Measurements from ENCODE around the gene CD247.

CD247 gene

DNA sequence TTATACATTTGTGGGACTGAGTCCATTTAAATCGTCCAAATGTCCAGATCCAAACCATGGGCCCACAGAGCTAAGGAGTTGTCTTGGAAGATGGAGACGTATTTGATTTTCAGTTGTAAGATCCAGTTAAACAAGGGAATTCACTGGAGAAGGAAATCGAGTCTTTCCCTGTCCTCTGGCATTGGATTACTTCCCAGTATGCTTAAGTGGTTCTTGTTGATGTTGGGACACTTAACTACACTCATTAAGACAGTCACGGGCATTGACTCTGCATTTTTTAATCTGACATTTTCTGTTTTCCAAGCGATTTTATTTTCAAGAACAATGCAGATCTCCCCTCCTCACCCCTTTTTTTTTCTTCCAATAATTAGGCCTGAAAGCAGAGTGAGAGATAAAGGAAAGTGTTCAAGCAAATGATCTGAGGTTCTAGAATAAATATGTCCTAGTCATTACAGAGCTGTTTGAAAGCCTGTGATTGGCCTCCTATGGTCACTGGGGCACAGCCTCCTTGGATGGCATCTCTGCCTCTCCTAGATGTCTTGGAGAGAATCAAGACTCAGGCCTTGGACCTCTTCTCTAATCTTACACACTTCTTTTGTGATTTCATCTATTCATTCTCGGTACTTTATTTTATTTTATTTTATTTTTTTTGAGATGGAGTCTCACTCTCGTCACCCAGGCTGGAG, 48.9 kb downstream of the CD247 start:
- DNase-seq (ENCODE audit: low read depth), result no peak
- no peak overlapping the region for H3K4me3 ChIP-seq (ENCODE audit: low read length)
- TF ChIP-seq, protein P1, sequence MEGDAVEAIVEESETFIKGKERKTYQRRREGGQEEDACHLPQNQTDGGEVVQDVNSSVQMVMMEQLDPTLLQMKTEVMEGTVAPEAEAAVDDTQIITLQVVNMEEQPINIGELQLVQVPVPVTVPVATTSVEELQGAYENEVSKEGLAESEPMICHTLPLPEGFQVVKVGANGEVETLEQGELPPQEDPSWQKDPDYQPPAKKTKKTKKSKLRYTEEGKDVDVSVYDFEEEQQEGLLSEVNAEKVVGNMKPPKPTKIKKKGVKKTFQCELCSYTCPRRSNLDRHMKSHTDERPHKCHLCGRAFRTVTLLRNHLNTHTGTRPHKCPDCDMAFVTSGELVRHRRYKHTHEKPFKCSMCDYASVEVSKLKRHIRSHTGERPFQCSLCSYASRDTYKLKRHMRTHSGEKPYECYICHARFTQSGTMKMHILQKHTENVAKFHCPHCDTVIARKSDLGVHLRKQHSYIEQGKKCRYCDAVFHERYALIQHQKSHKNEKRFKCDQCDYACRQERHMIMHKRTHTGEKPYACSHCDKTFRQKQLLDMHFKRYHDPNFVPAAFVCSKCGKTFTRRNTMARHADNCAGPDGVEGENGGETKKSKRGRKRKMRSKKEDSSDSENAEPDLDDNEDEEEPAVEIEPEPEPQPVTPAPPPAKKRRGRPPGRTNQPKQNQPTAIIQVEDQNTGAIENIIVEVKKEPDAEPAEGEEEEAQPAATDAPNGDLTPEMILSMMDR (conservative IDR thresholded peaks at IDR 0.05; ENCODE audit: low read length), result no peak

GRCh38 chr1:167467752-167468151, 50.6 kb downstream of the CD247 start:
- no peak for DNase-seq (ENCODE audit: low read depth)
- no peak overlapping the region for H3K4me3 ChIP-seq (ENCODE audit: low read length)
- TF ChIP-seq, protein P1 (conservative IDR thresholded peaks at IDR 0.05; ENCODE audit: low read length), result no peak

DNA sequence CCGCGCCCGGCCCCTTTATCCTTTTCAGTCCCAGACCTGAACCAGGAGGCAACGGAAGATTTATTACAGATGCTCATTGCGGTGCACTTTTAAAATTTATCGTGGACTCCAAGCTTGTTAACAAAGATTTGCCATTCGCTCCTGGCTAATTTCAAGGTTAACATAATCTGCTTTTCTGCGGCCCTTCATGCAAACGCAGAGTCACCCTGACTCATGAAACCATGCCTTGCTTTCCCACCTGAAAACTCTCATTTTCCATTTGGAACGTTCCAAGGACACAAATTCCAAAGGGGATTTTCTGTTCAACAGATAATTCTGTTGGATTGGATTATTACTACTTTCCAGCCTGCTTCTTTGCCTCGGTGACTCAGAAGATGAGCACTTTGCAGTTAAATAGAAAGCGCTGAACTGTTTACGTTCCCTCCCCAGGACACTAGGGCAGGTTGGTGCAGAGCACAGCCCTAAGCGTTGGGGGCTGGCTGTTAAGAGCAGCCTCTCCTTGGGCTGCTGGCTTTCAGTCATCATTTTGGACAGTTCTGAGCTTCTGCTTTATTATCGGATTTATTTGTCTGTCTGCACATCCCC, 51.1 kb downstream of the CD247 start:
- H3K4me3 ChIP-seq (ENCODE audit: low read length), result no peak overlapping the region
- TF ChIP-seq, protein P1 (conservative IDR thresholded peaks at IDR 0.05; ENCODE audit: low read length), result no peak
- DNase-seq (ENCODE audit: low read depth), result no peak

- TF ChIP-seq, protein P1 (conservative IDR thresholded peaks at IDR 0.05; ENCODE audit: low read length), result no peak
- DNase-seq (ENCODE audit: low read depth), result no peak
- H3K4me3 ChIP-seq (ENCODE audit: low read length), result no peak overlapping the region
Observed at GRCh38 chr1:167465743-167466142, 52.6 kb downstream of the CD247 start.

GRCh38 chr1:167465018-167465417, 53.3 kb downstream of the CD247 start:
- TF ChIP-seq, protein P1 (conservative IDR thresholded peaks at IDR 0.05; ENCODE audit: low read length), result no peak
- no peak for DNase-seq (ENCODE audit: low read depth)
- H3K4me3 ChIP-seq (ENCODE audit: low read length), result no peak overlapping the region

DNA sequence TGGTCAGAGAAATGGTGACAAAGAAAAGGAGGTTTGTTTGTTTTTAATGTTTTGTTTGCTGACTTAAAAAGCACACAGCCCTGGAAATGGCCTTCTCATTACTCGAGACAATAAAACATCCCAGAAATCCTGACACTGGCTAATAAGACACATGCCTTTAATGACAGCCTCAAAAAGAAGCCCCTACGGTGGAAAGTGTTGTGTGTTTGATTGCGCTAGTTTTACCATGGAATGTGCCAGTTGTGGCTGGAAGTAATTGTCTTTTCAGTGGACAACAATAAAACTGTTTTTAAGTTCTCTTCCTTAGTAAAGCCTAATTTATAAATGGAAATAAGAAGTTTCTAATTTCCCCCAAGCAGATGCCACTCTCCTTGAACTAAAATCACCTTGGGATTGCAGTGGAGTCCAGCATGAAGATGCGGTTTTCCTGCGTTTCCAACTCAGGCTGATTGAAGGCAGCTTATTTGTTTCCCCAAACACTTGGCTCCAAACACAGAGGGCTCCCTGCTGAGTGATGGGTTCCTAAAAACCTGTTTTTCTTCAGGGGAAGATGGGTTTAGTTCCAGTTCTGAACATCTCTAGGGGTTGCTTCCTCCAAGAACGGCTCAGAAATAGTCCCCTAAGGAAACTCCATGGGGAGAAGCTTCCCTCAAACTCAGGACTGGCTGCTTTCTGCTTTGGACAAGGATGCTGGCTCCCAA, 54.3 kb downstream of the CD247 start:
- H3K4me3 ChIP-seq (ENCODE audit: low read length), result no peak overlapping the region
- no peak for DNase-seq (ENCODE audit: low read depth)
- TF ChIP-seq, protein P1 (conservative IDR thresholded peaks at IDR 0.05; ENCODE audit: low read length), result no peak

DNA sequence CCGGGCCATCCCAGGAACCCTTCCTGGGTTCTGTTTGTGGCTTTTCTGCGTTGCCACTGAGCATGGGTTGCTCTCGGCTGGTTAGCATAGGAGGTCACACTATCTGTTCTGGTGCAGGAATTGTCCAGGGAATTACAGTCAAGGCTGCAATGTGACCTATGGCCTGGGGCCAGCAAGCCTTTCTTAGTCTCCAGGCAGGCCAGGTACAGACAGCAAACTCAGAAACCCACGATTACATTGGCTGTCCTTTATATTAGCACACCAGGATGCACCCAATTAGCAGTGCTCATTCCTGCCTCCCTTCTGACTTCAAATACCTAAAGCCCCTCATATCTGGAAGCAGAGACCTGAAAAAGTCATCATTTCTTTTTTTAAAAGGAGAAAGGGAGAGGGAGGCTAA, 55.2 kb downstream of the CD247 start:
- TF ChIP-seq, protein P1 (conservative IDR thresholded peaks at IDR 0.05; ENCODE audit: low read length), result no peak
- DNase-seq (ENCODE audit: low read depth), result no peak

More for the DNA sequence above, 55.2 kb downstream of the CD247 start:
- H3K4me3 ChIP-seq (ENCODE audit: low read length), result no peak overlapping the region

All from AG10803 (cell line).